GM19438 (cell line): Measurements from ENCODE around the gene ZNG1B.
"Not testable (repeated sequence)": the region's sequence is repeated elsewhere in the genome, so short reads cannot be mapped to it uniquely, and the experiment has no call there.

ENCODE experiments used
- ATAC-seq: cut with Tn5 transposase; IDR thresholded peaks from one replicate; pipeline ENCODE4 v1.9.1; 2021; ENCODE audit warnings: low read depth; ENCODE audit not compliant: unreplicated experiment

The ZNG1B gene

DNA sequence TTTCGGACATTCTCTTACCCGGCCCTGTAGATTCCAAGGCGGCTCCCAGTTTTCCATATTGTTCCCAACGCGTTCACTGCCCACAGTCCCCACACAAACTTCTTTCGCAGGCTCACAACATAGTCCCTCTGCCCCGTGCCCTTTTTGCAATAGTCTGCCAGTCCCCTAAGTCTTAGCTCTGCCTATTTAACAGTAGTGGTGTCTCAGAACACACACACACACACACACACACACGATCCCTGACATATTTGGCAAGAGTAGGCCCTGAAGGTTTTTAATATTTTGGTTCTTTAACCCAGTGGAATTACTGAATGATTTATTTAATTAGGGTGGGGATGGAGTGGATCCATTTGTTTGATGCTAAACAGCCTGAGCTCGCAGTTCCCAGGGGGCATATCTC lies 105.0 kb downstream of the ZNG1B start:
- not testable (repeated sequence) for ATAC-seq
